Mesothelial cell of epicardium (in vitro differentiated cells): Measurements from ENCODE around the gene KIRREL3. TPM values are rescaled to one million over a fixed set of nuclear protein-coding genes. Genes with fewer than 3 reads are reported as not detected.
"Not testable (repeated sequence)": the region's sequence is repeated elsewhere in the genome, so short reads cannot be mapped to it uniquely, and the experiment has no call there.

Source experiments
- DNase-seq, 2 experiments: peaks; one replicate each; pipeline ENCODE4 v3.0.0; 2021; ENCODE audit warnings: low spot score in 2 of 2; ENCODE audit not compliant: unreplicated experiment in 2 of 2
- H3K27ac Mint-ChIP-seq: 2 replicates; pipeline ENCODE4 v1.8.0; 2021; ENCODE audit warnings: mixed read lengths
- H3K27me3 Mint-ChIP-seq: 2 replicates; pipeline ENCODE4 v1.8.0; 2021; ENCODE audit warnings: low read depth, mixed read lengths
- H3K36me3 Mint-ChIP-seq: 2 replicates; pipeline ENCODE4 v1.8.0; 2021; ENCODE audit warnings: mixed read lengths
- H3K4me1 Mint-ChIP-seq: 2 replicates; pipeline ENCODE4 v1.8.0; 2021; ENCODE audit warnings: mixed read lengths
- H3K4me3 Mint-ChIP-seq: 2 replicates; pipeline ENCODE4 v1.8.0; 2021; ENCODE audit warnings: mild to moderate bottlenecking, moderate library complexity, mixed read lengths
- H3K9me3 Mint-ChIP-seq: 2 replicates; pipeline ENCODE4 v1.8.0; 2021; ENCODE audit warnings: mixed read lengths
- CTCF ChIP-seq: fragments of 200-600 bp; sonication (generic); IDR thresholded peaks from one replicate; pipeline ENCODE4 v1.5.0; 2021; ENCODE audit warnings: antibody characterized with exemption; ENCODE audit not compliant: unreplicated experiment
- total RNA-seq: library from RNA; stranded (reverse); gene quantifications from 3 replicates; pipeline ENCODE4 v1.2.1, GENCODE V29; 2021

The KIRREL3 gene
- total RNA-seq, 1 donor from 2014 or later = 0.31 TPM

GRCh38 chr11:126956635-126957034, 43.9 kb downstream of the KIRREL3 start:
- Mint-ChIP-seq H3K9me3 (peaks cover under 1% of the 10 kb centered on the region), H3K4me3 (no peak overlapping the region), H3K4me1 (no peaks in the 10 kb centered on the region), H3K36me3 (no peaks in the 10 kb centered on the region), H3K27ac (no peak overlapping the region), H3K27me3 (peaks cover 78% of the 10 kb centered on the region)
- TF ChIP-seq CTCF = no peak
- no peak for DNase-seq

- H3K9me3 Mint-ChIP-seq, H3K4me1 Mint-ChIP-seq, H3K36me3 Mint-ChIP-seq, H3K27ac Mint-ChIP-seq, DNase-seq, H3K4me3 Mint-ChIP-seq: not testable (repeated sequence)
- peaks cover 76% of the 10 kb centered on the region for H3K27me3 Mint-ChIP-seq
Observed at GRCh38 chr11:126952533-126952932, 48.0 kb downstream of the KIRREL3 start.

- Mint-ChIP-seq H3K4me1 (no peaks in the 10 kb centered on the region), H3K27me3 (peaks cover 75% of the 10 kb centered on the region), H3K36me3 (no peaks in the 10 kb centered on the region), H3K9me3 (no peaks in the 10 kb centered on the region), H3K4me3 (no peak overlapping the region), H3K27ac (no peak overlapping the region)
- TF ChIP-seq CTCF = no peak
- DNase-seq = no peak
Observed at GRCh38 chr11:126951465-126951864, 49.1 kb downstream of the KIRREL3 start.

- no peak overlapping the region for H3K27ac Mint-ChIP-seq
- no peak for TF ChIP-seq CTCF
- no peaks in the 10 kb centered on the region for H3K9me3 Mint-ChIP-seq
- peaks cover 8% of the 10 kb centered on the region for H3K4me1 Mint-ChIP-seq
- no peak overlapping the region for H3K4me3 Mint-ChIP-seq
- no peaks in the 10 kb centered on the region for H3K36me3 Mint-ChIP-seq
- no peak for DNase-seq
- peaks cover 56% of the 10 kb centered on the region for H3K27me3 Mint-ChIP-seq
Observed at GRCh38 chr11:126949066-126949891, 51.3 kb downstream of the KIRREL3 start.

GRCh38 chr11:126948563-126948962, 52.0 kb downstream of the KIRREL3 start:
- Mint-ChIP-seq H3K9me3 (no peaks in the 10 kb centered on the region), H3K4me3 (no peak overlapping the region), H3K27ac (no peak overlapping the region), H3K4me1 (peaks cover 8% of the 10 kb centered on the region), H3K36me3 (no peaks in the 10 kb centered on the region), H3K27me3 (peaks cover 53% of the 10 kb centered on the region)
- no peak for TF ChIP-seq CTCF
- no peak for DNase-seq

GRCh38 chr11:126945319-126945718, 55.3 kb downstream of the KIRREL3 start:
- H3K27ac Mint-ChIP-seq = no peak overlapping the region
- H3K4me3 Mint-ChIP-seq = no peak overlapping the region
- peaks cover 37% of the 10 kb centered on the region for H3K27me3 Mint-ChIP-seq
- no peak for DNase-seq
- peaks cover 8% of the 10 kb centered on the region for H3K4me1 Mint-ChIP-seq
- H3K36me3 Mint-ChIP-seq = no peaks in the 10 kb centered on the region
- no peaks in the 10 kb centered on the region for H3K9me3 Mint-ChIP-seq
- no peak for TF ChIP-seq CTCF
